Progenitor cell of endocrine pancreas (in vitro differentiated cells): ENCODE results near the gene G3BP2. TPM values are rescaled to one million over a fixed set of nuclear protein-coding genes. Genes with fewer than 3 reads are reported as not detected.
A peak's percentile ranks its signal among the peaks of the same experiment; 100 is the strongest.

Source experiments
- DNase-seq: peaks from one replicate; pipeline ENCODE4 v3.0.0; 2021; ENCODE audit warnings: low spot score; ENCODE audit not compliant: unreplicated experiment
- H3K27ac Mint-ChIP-seq: 2 replicates; pipeline ENCODE4 v1.8.0; 2021; ENCODE audit warnings: mild to moderate bottlenecking, moderate library complexity, mixed read lengths
- H3K27me3 Mint-ChIP-seq: 2 replicates; pipeline ENCODE4 v1.8.0; 2021; ENCODE audit warnings: mixed read lengths
- H3K36me3 Mint-ChIP-seq: 2 replicates; pipeline ENCODE4 v1.8.0; 2022; ENCODE audit warnings: mixed read lengths; ENCODE audit not compliant: insufficient read depth
- H3K4me1 Mint-ChIP-seq: 2 replicates; pipeline ENCODE4 v1.8.0; 2021; ENCODE audit warnings: low read depth, mixed read lengths
- H3K4me3 Mint-ChIP-seq: 2 replicates; pipeline ENCODE4 v1.8.0; 2021; ENCODE audit warnings: low read depth, mild to moderate bottlenecking, moderate library complexity, mixed read lengths
- H3K9me3 Mint-ChIP-seq: 2 replicates; pipeline ENCODE4 v1.8.0; 2021; ENCODE audit warnings: low read depth, mixed read lengths
- CTCF ChIP-seq: fragments of 200-600 bp; sonication (generic); IDR thresholded peaks from one replicate; pipeline ENCODE4 v1.5.0; 2021; ENCODE audit warnings: antibody characterized with exemption, mild to moderate bottlenecking; ENCODE audit not compliant: unreplicated experiment
- total RNA-seq: library from RNA; stranded (reverse); gene quantifications from 2 replicates; pipeline ENCODE4 v1.2.1, GENCODE V29; 2021

Gene G3BP2
- total RNA-seq, 1 donor from 2014 or later = 157 TPM

DNA sequence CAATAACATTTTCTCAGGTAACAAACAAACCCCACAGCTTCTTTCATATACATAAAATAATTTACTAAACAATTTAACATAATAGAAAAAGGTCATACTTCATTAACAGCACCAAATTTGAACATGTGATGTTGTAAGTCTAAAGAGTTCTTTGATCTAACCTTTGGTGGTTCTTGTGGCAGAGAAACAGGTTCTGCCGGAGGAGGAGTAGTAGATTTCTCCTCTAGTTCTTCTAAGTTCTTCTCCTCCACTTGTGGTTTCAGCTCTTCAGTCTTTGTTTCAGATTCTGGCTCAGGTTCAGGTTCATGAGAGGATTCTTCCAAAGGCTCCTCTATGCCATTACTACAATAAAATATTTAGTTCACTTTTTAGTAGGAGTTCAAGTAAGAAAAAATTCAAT is 18.3 kb downstream of the G3BP2 start:
- H3K9me3 Mint-ChIP-seq = no peaks in the 10 kb centered on the region
- TF ChIP-seq CTCF = no peak
- no peak overlapping the region for H3K4me3 Mint-ChIP-seq
- H3K4me1 Mint-ChIP-seq = peaks cover 14% of the 10 kb centered on the region
- H3K27ac Mint-ChIP-seq = peak overlapping the region; percentile 8
- no peak for DNase-seq
- no peaks in the 10 kb centered on the region for H3K27me3 Mint-ChIP-seq
- H3K36me3 Mint-ChIP-seq = peaks cover 24% of the 10 kb centered on the region

DNA sequence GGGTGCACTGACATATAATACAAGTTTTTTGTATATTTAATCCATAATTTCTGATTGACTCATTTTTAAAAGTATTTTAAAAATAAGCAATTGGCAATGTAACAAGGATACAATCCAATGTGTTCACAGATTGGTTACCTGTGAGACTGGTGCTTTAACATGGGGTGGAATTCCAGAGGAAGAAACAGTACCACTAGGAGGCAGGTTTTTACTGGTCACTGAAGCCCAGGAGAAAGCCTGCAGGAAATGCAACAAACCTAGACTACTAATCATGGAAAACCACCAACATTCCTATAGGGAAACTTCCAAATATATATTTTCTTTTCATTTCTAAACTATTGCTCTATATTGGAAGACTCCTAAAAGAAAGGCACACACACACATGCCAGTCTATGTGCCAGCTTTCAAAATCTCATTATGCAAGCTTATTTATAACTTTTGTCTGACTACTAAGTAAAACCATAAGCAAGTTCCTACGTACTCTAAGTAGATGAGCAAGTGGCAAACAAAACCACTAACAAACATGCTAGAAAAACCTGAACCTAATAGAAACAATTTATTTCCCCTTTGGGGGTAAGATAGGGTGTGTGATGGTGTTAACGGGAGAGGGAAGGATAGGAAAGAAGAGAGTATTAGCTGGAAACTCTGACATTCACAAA is 19.2 kb downstream of the G3BP2 start:
- peak; percentile 59 for TF ChIP-seq CTCF
- Mint-ChIP-seq H3K4me1 (peaks cover 6% of the 10 kb centered on the region), H3K9me3 (no peaks in the 10 kb centered on the region), H3K27me3 (no peaks in the 10 kb centered on the region), H3K27ac (peak overlapping the region; percentile 76), H3K36me3 (peaks cover 24% of the 10 kb centered on the region), H3K4me3 (no peak overlapping the region)
- DNase-seq = no peak

DNA sequence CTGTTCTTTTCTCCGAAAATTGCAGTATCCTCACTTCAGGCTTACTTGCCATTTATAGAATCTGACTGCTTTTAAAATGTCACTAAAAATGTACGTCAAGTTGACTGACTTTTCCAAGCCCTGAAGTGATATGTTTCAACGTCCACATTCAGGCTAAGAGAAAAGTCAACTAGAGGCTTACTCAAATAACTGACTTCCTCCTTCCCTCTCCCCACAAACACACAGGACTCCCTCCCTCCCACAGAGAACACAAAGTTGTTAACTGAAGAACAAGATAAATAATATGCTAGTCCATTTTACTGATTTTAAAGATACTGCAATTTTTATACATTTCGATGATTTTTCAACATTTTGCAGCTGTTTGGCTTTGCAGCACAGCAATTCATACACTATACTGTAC is 29.1 kb downstream of the G3BP2 start:
- Mint-ChIP-seq H3K36me3 (peaks cover 29% of the 10 kb centered on the region), H3K9me3 (no peaks in the 10 kb centered on the region), H3K27me3 (no peaks in the 10 kb centered on the region), H3K27ac (peak overlapping the region; percentile 7), H3K4me1 (peaks cover 4% of the 10 kb centered on the region), H3K4me3 (no peak overlapping the region)
- DNase-seq = no peak
- TF ChIP-seq CTCF = no peak

- H3K36me3 Mint-ChIP-seq = peaks cover 29% of the 10 kb centered on the region
- no peak overlapping the region for H3K4me3 Mint-ChIP-seq
Measured at GRCh38 chr4:75643651-75644050, 29.6 kb downstream of the G3BP2 start.

GRCh38 chr4:75639124-75639695 is 34.0 kb downstream of the G3BP2 start:
- TF ChIP-seq CTCF = no peak
- no peak overlapping the region for H3K4me3 Mint-ChIP-seq
- peaks cover 14% of the 10 kb centered on the region for H3K36me3 Mint-ChIP-seq
- no peak for DNase-seq
- no peaks in the 10 kb centered on the region for H3K27me3 Mint-ChIP-seq
- no peaks in the 10 kb centered on the region for H3K9me3 Mint-ChIP-seq
- H3K27ac Mint-ChIP-seq = peak overlapping the region; percentile 6
- H3K4me1 Mint-ChIP-seq = peaks cover 4% of the 10 kb centered on the region

More at GRCh38 chr4:75643651-75644050, 29.6 kb downstream of the G3BP2 start:
- H3K9me3 Mint-ChIP-seq = no peaks in the 10 kb centered on the region
- H3K4me1 Mint-ChIP-seq = peaks cover 4% of the 10 kb centered on the region
- DNase-seq = no peak
- H3K27me3 Mint-ChIP-seq = no peaks in the 10 kb centered on the region
- TF ChIP-seq CTCF = no peak
- H3K27ac Mint-ChIP-seq = no peak overlapping the region
